Left ventricle myocardium inferior (tissue), 1 donor: ENCODE results near the gene TBCD. TPM values are rescaled to one million over a fixed set of nuclear protein-coding genes. Genes with fewer than 3 reads are reported as not detected.
A peak's percentile ranks its signal among the peaks of the same experiment; 100 is the strongest.

Experiments used
- DNase-seq: peaks from one replicate; pipeline ENCODE4 v3.0.0-alpha.2; 2020
- H3K27ac ChIP-seq: fragments of 200-600 bp; replicated peaks from 2 replicates; pipeline ENCODE4 v1.8.0; 2021
- H3K27me3 ChIP-seq: fragments of 200-600 bp; 2 replicates; pipeline ENCODE4 v1.8.0; 2021; ENCODE audit warnings: low read depth
- H3K36me3 ChIP-seq: fragments of 200-600 bp; 2 replicates; pipeline ENCODE4 v1.8.0; 2021
- H3K4me1 ChIP-seq: fragments of 200-600 bp; 2 replicates; pipeline ENCODE4 v1.8.0; 2021
- H3K4me3 ChIP-seq: fragments of 200-600 bp; 2 replicates; pipeline ENCODE4 v1.8.0; 2021; ENCODE audit warnings: mild to moderate bottlenecking, moderate library complexity
- H3K9me3 ChIP-seq: fragments of 200-600 bp; replicated peaks from 2 replicates; pipeline ENCODE4 v1.8.0; 2021
- CTCF ChIP-seq: fragments of 200-600 bp; IDR thresholded peaks from 2 replicates; pipeline ENCODE4 v1.8.0; 2021; ENCODE audit warnings: antibody characterized with exemption, mild to moderate bottlenecking, borderline replicate concordance
- intact Hi-C: fragments of 100-400 bp; cut with micrococcal nuclease; formaldehyde crosslinking; loops from one replicate; pipeline ENCODE4 v1.11.0; 2022
- total RNA-seq: library from RNA; stranded (reverse); fragmentation: NEBNext Ultra II Directional; extraction: Animal tissue kit (Norgen Biotek cat#: 25700); gene quantifications from one replicate; pipeline ENCODE4 v1.2.1, GENCODE V29; 2021
- donor health status: DM: no; HTN: yes; CAD: no; lungs with severe emphysema.

Gene TBCD
- total RNA-seq, 1 donor from 2014 or later, result 48.0 TPM

GRCh38 chr17:82956146-82956725, 204.4 kb downstream of the TBCD start:
- Histone ChIP-seq H3K27ac (no peak overlapping the region), H3K27me3 (no peaks in the 10 kb centered on the region), H3K4me3 (no peak overlapping the region), H3K36me3 (peaks cover 10% of the 10 kb centered on the region), H3K4me1 (no peaks in the 10 kb centered on the region), H3K9me3 (peaks cover 44% of the 10 kb centered on the region)
- peak; percentile 7 for DNase-seq
- intact Hi-C loops, result no loop called here
- TF ChIP-seq CTCF, result no peak

- Histone ChIP-seq H3K4me1 (no peaks in the 10 kb centered on the region), H3K27ac (no peak overlapping the region), H3K36me3 (peaks cover 10% of the 10 kb centered on the region), H3K4me3 (no peak overlapping the region), H3K27me3 (no peaks in the 10 kb centered on the region), H3K9me3 (peaks cover 44% of the 10 kb centered on the region)
- intact Hi-C loops, result no loop called here
- TF ChIP-seq CTCF, result no peak
- peak; percentile 9 for DNase-seq
Measured at GRCh38 chr17:82956726-82957468, 205.0 kb downstream of the TBCD start.

- Histone ChIP-seq H3K27me3 (no peaks in the 10 kb centered on the region), H3K27ac (no peak overlapping the region), H3K4me1 (no peaks in the 10 kb centered on the region), H3K9me3 (peaks cover 39% of the 10 kb centered on the region), H3K4me3 (no peak overlapping the region), H3K36me3 (peaks cover 10% of the 10 kb centered on the region)
- DNase-seq, result no peak
- intact Hi-C loops, result no loop called here
- no peak for TF ChIP-seq CTCF
Measured at GRCh38 chr17:82957469-82957795, 205.6 kb downstream of the TBCD start.

GRCh38 chr17:82957961-82958561, 206.2 kb downstream of the TBCD start:
- Histone ChIP-seq H3K27ac (no peak overlapping the region), H3K9me3 (peaks cover 33% of the 10 kb centered on the region), H3K4me3 (no peak overlapping the region), H3K36me3 (peaks cover 10% of the 10 kb centered on the region), H3K4me1 (peaks cover 5% of the 10 kb centered on the region), H3K27me3 (no peaks in the 10 kb centered on the region)
- peak; percentile 11 for DNase-seq
- intact Hi-C loops, result no loop called here
- no peak for TF ChIP-seq CTCF

- Histone ChIP-seq H3K27me3 (no peaks in the 10 kb centered on the region), H3K4me3 (no peak overlapping the region), H3K9me3 (peaks cover 19% of the 10 kb centered on the region), H3K4me1 (peaks cover 14% of the 10 kb centered on the region), H3K36me3 (peaks cover 10% of the 10 kb centered on the region), H3K27ac (no peak overlapping the region)
- DNase-seq, result peak; percentile 11
- no peak for TF ChIP-seq CTCF
- intact Hi-C loops, result no loop called here
Measured at GRCh38 chr17:82959242-82959930, 207.5 kb downstream of the TBCD start.
